ENCODE data around the gene MEP1B. TPM values are rescaled to one million over a fixed set of nuclear protein-coding genes. Genes with fewer than 3 reads are reported as not detected.
A peak's percentile ranks its signal among the peaks of the same experiment; 100 is the strongest.
"Not testable (repeated sequence)": the region's sequence is repeated elsewhere in the genome, so short reads cannot be mapped to it uniquely, and the experiment has no call there.

The MEP1B gene
- total RNA-seq = not detected in 2 replicates

- no peak for DNase-seq (ENCODE audit: low read depth)
- TF ChIP-seq, protein P1, sequence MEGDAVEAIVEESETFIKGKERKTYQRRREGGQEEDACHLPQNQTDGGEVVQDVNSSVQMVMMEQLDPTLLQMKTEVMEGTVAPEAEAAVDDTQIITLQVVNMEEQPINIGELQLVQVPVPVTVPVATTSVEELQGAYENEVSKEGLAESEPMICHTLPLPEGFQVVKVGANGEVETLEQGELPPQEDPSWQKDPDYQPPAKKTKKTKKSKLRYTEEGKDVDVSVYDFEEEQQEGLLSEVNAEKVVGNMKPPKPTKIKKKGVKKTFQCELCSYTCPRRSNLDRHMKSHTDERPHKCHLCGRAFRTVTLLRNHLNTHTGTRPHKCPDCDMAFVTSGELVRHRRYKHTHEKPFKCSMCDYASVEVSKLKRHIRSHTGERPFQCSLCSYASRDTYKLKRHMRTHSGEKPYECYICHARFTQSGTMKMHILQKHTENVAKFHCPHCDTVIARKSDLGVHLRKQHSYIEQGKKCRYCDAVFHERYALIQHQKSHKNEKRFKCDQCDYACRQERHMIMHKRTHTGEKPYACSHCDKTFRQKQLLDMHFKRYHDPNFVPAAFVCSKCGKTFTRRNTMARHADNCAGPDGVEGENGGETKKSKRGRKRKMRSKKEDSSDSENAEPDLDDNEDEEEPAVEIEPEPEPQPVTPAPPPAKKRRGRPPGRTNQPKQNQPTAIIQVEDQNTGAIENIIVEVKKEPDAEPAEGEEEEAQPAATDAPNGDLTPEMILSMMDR (conservative IDR thresholded peaks at IDR 0.05; ENCODE audit: low read depth, low read length) = no peak
- no peak within 1 kb of the TSS for H3K4me3 ChIP-seq (ENCODE audit: low read depth, low read length)
Measured at GRCh38 chr18:32189790-32190189, at the start of gene MEP1B. Gene MEP1B (plus strand): TSS chr18:32190039. CDS start chr18:32190071, 32 bp downstream.

DNA sequence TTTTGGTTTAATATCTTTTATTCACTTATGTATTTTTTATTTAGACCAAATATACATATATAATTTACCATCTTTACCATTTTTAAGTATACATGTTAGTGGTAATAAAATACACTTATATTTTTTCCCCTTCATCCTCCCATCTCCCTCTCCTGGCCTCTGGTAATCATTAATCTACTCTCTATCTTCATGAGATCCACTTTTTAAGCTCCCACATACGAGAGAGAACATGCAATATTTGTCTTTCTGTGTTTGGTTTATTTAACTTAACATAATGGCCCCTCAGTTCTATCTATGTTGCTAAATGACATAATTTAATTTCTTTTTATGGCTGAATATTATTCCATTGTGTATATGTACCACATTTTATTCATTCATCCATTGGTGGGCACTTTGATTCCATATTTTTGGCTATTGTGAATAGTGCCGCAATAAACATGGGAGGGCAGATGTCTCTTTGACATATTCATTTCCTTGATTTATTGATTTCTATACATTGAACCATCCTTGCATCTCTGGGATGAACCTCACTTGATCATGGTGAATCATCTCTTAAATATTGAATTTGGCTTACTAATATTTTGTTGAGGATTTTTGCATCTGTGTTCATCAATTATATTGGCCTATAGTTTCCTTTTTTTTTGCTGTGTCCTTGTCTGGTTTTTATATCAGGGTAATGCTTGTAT, 41.5 kb upstream of the MEP1B start:
- TF ChIP-seq, protein P1 (conservative IDR thresholded peaks at IDR 0.05; ENCODE audit: low read depth, low read length) = no peak
- no peak overlapping the region for H3K4me3 ChIP-seq (ENCODE audit: low read depth, low read length)
- no peak for DNase-seq (ENCODE audit: low read depth)

- TF ChIP-seq, protein P1 (conservative IDR thresholded peaks at IDR 0.05; ENCODE audit: low read depth, low read length) = no peak
- no peak for DNase-seq (ENCODE audit: low read depth)
- no peak overlapping the region for H3K4me3 ChIP-seq (ENCODE audit: low read depth, low read length)
Measured at GRCh38 chr18:32152705-32153448, 37.0 kb upstream of the MEP1B start.

GRCh38 chr18:32156855-32157254, 33.0 kb upstream of the MEP1B start:
- H3K4me3 ChIP-seq (ENCODE audit: low read depth, low read length) = no peak overlapping the region
- TF ChIP-seq, protein P1 (conservative IDR thresholded peaks at IDR 0.05; ENCODE audit: low read depth, low read length) = no peak
- DNase-seq (ENCODE audit: low read depth) = no peak

DNA sequence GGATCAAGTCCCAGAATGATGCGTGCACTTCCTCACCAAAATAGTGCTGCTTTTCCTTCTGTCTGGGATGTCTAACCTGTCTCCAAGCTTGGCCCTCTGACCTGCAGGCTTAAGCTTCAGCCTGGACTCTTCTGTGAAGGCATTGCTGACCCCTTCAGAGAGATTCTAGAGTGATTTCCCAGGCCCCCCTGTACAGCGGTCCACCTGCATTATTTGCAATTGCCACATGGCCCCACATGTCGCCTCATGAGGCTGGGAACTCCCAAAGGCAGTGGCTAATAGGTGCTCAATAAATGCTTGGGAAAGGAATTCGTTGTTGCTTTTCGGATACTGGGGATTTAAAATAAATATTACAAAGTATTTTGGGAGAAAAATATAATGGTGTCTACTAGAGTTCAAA, 32.3 kb upstream of the MEP1B start:
- TF ChIP-seq, protein P1 (conservative IDR thresholded peaks at IDR 0.05; ENCODE audit: low read depth, low read length) = no peak
- no peak for DNase-seq (ENCODE audit: low read depth)
- H3K4me3 ChIP-seq (ENCODE audit: low read depth, low read length) = no peak overlapping the region

GRCh38 chr18:32158108-32158624, 31.7 kb upstream of the MEP1B start:
- H3K4me3 ChIP-seq (ENCODE audit: low read depth, low read length) = peak overlapping the region; percentile 57
- DNase-seq (ENCODE audit: low read depth) = peak; percentile 57
- TF ChIP-seq, protein P1 (conservative IDR thresholded peaks at IDR 0.05; ENCODE audit: low read depth, low read length) = peak; percentile 87

DNA sequence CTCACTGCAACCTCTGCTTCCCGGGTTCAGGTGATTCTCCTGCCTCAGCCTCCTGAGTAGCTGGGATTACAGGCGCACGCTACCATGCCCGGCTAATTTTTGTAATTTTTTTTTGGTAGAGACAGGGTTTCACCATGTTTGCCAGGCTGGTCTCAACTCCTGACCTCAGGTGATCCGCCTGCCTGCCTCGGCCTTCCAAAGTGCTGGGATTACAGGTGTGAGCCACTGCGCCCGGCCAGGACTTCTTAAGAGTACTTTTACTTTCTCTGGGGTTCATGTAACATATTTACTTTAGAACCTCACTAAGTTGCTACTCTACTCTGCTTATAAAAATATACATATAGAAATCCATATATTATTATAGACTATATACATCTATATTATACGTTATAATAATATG, 31.2 kb upstream of the MEP1B start:
- peak overlapping the region; percentile 57 for H3K4me3 ChIP-seq (ENCODE audit: low read depth, low read length)
- not testable (repeated sequence) for DNase-seq (ENCODE audit: low read depth)

Data from epithelial cell of proximal tubule (primary cell).